GM19468 (cell line): ENCODE data around the gene ZNF124.
"Not testable (repeated sequence)": the region's sequence is repeated elsewhere in the genome, so short reads cannot be mapped to it uniquely, and the experiment has no call there.

Experiments used
- ATAC-seq: cut with Tn5 transposase; IDR thresholded peaks from one replicate; pipeline ENCODE4 v1.9.1; 2021; ENCODE audit warnings: mild to moderate bottlenecking, moderate library complexity, moderate number of reproducible peaks; ENCODE audit not compliant: unreplicated experiment; ENCODE audit errors: extremely low read depth

Gene ZNF124

GRCh38 chr1:247173431-247173830, 1.6 kb upstream of the ZNF124 start:
- no peak for ATAC-seq

DNA sequence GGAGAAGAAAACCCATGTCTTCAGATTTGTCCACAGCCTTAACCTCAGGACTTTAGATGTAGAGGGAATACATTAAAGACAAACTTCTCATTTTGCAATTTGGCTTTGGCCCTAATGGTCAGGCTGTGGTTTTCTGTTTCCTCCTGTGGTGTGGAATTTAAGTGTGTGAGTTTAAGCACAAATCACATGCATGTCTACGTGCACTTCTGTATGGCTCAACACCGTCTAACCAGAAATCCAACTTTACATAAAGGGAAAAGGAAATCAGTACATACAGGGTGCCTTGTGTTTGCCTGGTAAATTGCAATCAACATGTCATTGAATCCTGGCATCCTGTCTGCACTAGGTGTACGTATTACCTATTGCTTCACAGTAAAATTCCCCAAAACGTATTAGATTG, 1.2 kb upstream of the ZNF124 start:
- ATAC-seq: no peak

- peak; percentile 20 for ATAC-seq
Measured at GRCh38 chr1:247171443-247171842, 377 bp downstream of the ZNF124 start.

GRCh38 chr1:247165674-247166073, 6.1 kb downstream of the ZNF124 start:
- no peak for ATAC-seq

- ATAC-seq: no peak
Measured at GRCh38 chr1:247164694-247165093, 7.1 kb downstream of the ZNF124 start.

DNA sequence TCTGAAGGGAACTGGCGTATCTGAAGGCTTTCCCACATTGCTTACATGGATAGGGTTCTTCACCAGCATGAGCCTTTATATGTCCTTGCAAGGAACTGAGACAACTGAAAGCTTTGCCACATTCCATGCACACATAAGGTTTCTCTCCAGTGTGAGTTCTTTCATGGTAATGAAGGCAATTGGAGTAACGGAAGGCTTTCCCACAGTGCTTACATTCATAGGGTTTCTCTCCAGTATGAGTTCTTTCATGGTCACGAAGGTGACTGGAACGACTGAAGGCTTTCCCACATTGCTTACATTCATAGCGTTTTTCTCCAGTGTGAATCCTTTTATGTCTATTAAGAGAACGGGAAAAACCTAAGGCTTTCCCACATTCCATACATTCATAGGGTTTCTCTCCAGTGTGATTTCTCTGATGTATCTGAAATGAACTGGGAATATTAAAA, 15.0 kb downstream of the ZNF124 start:
- ATAC-seq: no peak

DNA sequence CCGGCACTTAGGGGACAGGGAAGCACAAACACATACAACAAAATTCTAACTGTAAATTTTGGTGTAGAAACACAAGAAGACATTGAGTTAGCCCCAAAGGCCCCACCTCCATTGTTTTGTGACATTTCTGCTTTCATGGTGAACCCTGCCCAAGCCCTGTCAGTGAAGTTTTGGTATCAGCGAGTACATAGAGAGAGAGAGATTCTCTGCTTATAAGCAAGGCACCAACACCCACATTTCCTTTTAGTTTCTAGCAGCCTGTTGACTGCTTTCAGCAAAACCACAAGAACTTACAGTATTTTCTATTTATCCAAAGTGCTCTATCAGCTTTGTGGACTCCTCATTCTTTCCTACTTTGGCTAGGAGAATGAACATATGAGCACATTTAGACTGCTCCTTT, 24.0 kb downstream of the ZNF124 start:
- no peak for ATAC-seq

DNA sequence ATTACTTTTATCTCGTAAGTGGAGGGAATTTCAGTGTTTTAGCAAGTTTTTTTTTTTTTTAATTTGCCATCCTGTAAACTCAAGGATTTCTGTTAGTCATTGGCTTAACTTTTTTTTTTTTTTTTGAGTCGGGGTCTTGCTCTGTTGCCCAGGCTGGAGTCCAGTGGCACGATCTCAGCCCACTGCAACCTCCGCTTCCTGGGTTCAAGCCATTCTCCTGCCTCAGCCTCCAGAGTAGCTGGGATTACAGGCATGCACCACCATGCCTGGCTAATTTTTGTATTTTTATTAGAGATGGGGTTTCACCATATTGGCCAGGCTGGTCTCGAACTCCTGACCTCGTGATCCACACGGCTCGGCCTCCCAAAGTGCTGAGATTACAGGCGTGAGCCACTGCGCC, 24.7 kb downstream of the ZNF124 start:
- not testable (repeated sequence) for ATAC-seq

GRCh38 chr1:247146671-247147070, 25.1 kb downstream of the ZNF124 start:
- ATAC-seq: no peak

- no peak for ATAC-seq
Measured at GRCh38 chr1:247145279-247145678, 26.5 kb downstream of the ZNF124 start.

DNA sequence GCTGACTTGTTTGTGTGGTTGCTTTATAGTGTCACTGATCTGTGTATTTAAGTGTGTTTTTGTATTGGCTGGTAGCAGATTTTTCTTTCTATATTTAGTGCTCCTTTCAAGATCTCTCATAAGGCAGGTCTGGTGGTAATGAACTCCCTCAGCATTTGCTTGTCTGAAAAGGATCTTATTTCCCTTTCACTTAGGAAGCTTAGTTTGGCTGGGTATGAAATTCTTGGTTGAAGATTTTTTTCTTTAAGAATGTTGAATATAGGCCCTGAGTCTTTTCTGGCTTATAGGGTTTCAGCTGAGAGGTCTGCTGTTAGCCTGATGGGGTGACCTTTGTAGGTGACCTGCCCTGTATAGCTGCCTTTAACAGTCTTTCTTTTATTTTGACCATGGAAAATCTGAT, 32.3 kb downstream of the ZNF124 start:
- not testable (repeated sequence) for ATAC-seq

- ATAC-seq: no peak
Measured at GRCh38 chr1:247131236-247131635, 40.6 kb downstream of the ZNF124 start.

GRCh38 chr1:247127519-247128282, 44.1 kb downstream of the ZNF124 start:
- not testable (repeated sequence) for ATAC-seq

GRCh38 chr1:247126601-247127000, 45.2 kb downstream of the ZNF124 start:
- peak; percentile 25 for ATAC-seq

DNA sequence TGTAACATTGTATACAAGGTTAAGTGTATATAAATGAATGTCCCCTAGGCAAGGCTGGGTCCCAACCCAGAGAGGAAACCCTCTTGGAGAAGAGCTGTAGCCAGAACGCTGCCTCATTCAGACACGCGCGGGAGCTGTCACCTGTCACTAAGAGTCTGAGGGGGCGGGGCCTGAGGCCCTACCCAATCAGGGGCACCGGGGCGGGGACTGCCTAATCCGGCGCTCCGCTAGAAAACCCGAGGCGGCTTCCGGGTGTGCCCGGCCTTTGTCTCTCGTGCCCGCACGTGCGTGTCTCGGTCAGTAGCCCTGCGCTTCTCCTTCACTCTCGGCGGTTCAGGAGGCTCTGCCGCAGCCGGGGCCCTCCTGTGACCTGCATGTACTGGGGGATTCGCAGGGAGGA, 45.7 kb downstream of the ZNF124 start:
- peak; percentile 90 for ATAC-seq

DNA sequence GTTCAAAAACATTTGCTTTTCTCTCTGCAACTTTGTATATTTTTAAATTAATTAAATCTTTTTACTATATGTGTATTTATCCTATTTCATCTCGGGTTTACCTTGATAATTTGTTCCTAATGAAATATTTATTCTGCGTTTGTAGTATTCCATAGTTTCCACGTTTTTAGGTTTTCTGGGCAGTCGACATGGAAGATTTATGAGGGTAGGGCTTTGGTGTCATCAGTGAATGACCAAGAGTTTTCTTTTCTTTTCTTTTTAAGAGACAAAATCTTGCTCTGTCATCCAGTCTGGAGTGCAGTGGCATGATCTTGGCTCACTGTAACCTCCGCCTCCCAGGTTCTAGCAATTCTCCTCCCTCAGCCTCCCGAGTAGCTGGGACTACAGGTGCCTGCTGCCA, 50.4 kb downstream of the ZNF124 start:
- ATAC-seq: no peak

- ATAC-seq: not testable (repeated sequence)
Measured at GRCh38 chr1:247120408-247120668, 51.5 kb downstream of the ZNF124 start.

- no peak for ATAC-seq
Measured at GRCh38 chr1:247119600-247120407, 52.0 kb downstream of the ZNF124 start.

- ATAC-seq: no peak
Measured at GRCh38 chr1:247118946-247119446, 52.8 kb downstream of the ZNF124 start.

DNA sequence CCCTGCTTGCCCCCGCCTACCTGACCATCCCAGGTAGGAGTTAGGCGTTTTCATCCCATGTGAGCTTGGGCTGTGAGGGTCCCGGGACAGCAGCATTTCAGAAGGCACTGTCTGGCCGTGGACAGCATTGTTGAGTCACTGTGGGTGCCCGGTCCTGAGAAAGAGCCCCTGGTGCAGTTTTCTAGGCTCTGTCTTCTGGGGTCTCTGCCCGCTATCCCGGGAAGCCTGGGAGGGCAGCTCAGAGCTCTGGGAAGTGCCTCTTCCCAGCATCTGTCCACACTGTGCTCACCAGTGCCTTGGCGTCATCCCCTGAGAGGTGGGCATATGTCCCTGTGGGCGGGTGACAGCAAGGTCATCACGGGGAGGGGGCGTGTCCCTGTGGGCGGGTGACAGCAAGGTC, 56.3 kb downstream of the ZNF124 start:
- no peak for ATAC-seq

DNA sequence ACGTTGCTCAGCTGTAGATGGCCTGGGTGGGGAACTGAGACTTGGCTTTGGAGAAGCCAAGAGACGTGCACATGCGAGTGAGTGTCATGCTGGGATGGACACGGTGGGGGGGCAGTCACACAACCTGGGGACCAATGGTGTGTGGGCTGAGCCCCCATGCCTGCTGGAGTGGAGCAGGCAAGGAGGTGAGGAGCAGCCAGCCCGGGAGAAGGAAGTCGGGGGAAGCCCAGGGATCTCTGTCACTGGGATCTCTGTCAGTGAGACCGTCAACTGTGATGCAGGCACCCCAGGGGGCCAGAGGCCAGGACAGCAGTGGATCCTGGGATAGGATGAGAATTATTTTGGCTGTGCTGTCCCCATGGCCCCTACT, 56.7 kb downstream of the ZNF124 start:
- ATAC-seq: no peak
